K562 (cell line): Measurements from ENCODE around the gene PPM1G. TPM values are rescaled to one million over a fixed set of nuclear protein-coding genes. Genes with fewer than 3 reads are reported as not detected.
A peak's percentile ranks its signal among the peaks of the same experiment; 100 is the strongest.

Experiments
- ETV5 ChIP-seq: sonication (generic); formaldehyde crosslinking; IDR thresholded peaks from 2 replicates; pipeline ENCODE4 v1.4.0; 2020; ENCODE audit warnings: low read depth, mild to moderate bottlenecking, missing genetic modification reagents
- KDM1A ChIP-seq, 2 experiments: fragments of 450-650 bp; IDR thresholded peaks; 2 replicates each; pipeline ENCODE4 v1.6.1; 2016; ENCODE audit warnings: mild to moderate bottlenecking in 2 of 2
- NRF1 ChIP-seq, 2 experiments: fragments of 450-650 bp; IDR thresholded peaks in 1 of 2; conservative IDR thresholded peaks in 1 of 2; 2 replicates each; pipeline ENCODE4 v1.6.1; 2014; ENCODE audit warnings: mild to moderate bottlenecking in 2 of 2
- RBM14 ChIP-seq: fragments of 200-400 bp; formaldehyde crosslinking; IDR thresholded peaks from 2 replicates; pipeline ENCODE4 v1.6.1; 2018; ENCODE audit warnings: low read depth, mild to moderate bottlenecking, low read length, moderate library complexity, borderline replicate concordance; ENCODE audit not compliant: insufficient read depth
- SRSF1 ChIP-seq: fragments of 200-400 bp; formaldehyde crosslinking; IDR thresholded peaks from 2 replicates; pipeline ENCODE4 v1.6.1; 2017; ENCODE audit warnings: mild to moderate bottlenecking, low read depth, low read length, moderate library complexity
- TRIM24 ChIP-seq, 2 experiments: fragments of 450-650 bp; IDR thresholded peaks; 2 replicates each; pipeline ENCODE4 v1.6.1; 2016
- ZBTB17 ChIP-seq: fragments of 450-650 bp; formaldehyde crosslinking; IDR thresholded peaks from 2 replicates; pipeline ENCODE4 v1.4.0; 2020; ENCODE audit warnings: mild to moderate bottlenecking
- ZBTB7A ChIP-seq: IDR thresholded peaks from 2 replicates; pipeline ENCODE4 v1.6.1; 2011; ENCODE audit warnings: low read depth, mild to moderate bottlenecking, low read length, moderate library complexity, borderline replicate concordance; ENCODE audit not compliant: control insufficient read depth
- ZKSCAN1 ChIP-seq: fragments of 150-350 bp; IDR thresholded peaks from 2 replicates; pipeline ENCODE4 v1.6.1; 2016; ENCODE audit warnings: low read depth, low read length
- ZNF41 ChIP-seq: fragments of 250-450 bp; sonication (Bioruptor Pico); conservative IDR thresholded peaks from 2 replicates; pipeline ENCODE4 v1.4.0; 2020; ENCODE audit warnings: mild to moderate bottlenecking
- ZNF668 ChIP-seq: fragments of 250-450 bp; sonication (Bioruptor Pico); IDR thresholded peaks from 2 replicates; pipeline ENCODE4 v1.8.0; 2022; ENCODE audit warnings: mild to moderate bottlenecking, inconsistent platforms
- polyA plus RNA-seq, 8 experiments: library from polyadenylated mRNA; depleted of rRNA in 4 of 8; stranded (reverse) in 5 of 8; unstranded in 3 of 8; fragments of >200 nt; fragmentation: Nextera tagmentation in 2 of 8; fragmentation: Illumina TruSeq in 1 of 8; extraction: Ambion mirVana in 2 of 8; extraction: Trizol in 1 of 8; gene quantifications; 2 replicates each; pipeline versions ENCODE4 v1.2.1 to v1.2.3, GENCODE V29; 2011 to 2014; ENCODE audit warnings: inconsistent platforms in 1 of 8, missing spikeins in 1 of 8
- total RNA-seq, 7 experiments: library from RNA; depleted of rRNA in 6 of 7; stranded (reverse); fragments of >200 nt in 6 of 7; fragmentation: Illumina TruSeq in 2 of 7; extraction: Trizol in 2 of 7; gene quantifications; 2 replicates each; pipeline versions ENCODE4 v1.2.1 to v1.2.3, GENCODE V29; 2011 to 2021; ENCODE audit warnings: low replicate concordance in 1 of 7
- TF ChIP-seq, protein P1 (sequence below): fragments of 250-450 bp; sonication (Bioruptor Pico); IDR thresholded peaks from 2 replicates; pipeline ENCODE4 v1.9.0; 2021; ENCODE audit warnings: mild to moderate bottlenecking
- TF ChIP-seq, protein P2 (sequence below): sonication (generic); formaldehyde crosslinking; IDR thresholded peaks from 2 replicates; pipeline ENCODE4 v1.8.0; 2022; ENCODE audit warnings: mild to moderate bottlenecking, missing genetic modification reagents
- TF ChIP-seq, protein P3 (sequence below), 2 experiments: fragments of 450-650 bp in 1 of 2; sonication (generic) in 1 of 2; formaldehyde crosslinking in 1 of 2; IDR thresholded peaks; 2 replicates each; pipeline versions ENCODE4 v1.7.1 to v1.9.0; 2016 to 2022; ENCODE audit warnings: inconsistent platforms in 1 of 2, mild to moderate bottlenecking in 1 of 2, missing genetic modification reagents in 1 of 2
- TF ChIP-seq, protein P4 (sequence below), 2 experiments: IDR thresholded peaks in 1 of 2; conservative IDR thresholded peaks in 1 of 2; 2 replicates each; pipeline ENCODE4 v1.6.1; 2016; ENCODE audit warnings: low read depth in 2 of 2, mild to moderate bottlenecking in 1 of 2, missing compliant biosample characterization in 1 of 2, missing genetic modification characterization in 1 of 2, moderate library complexity in 1 of 2

PPM1G gene
- total and polyA plus RNA-seq, 9 of the 15 experiments (the other 6 are each of a cell fraction or from before 2014, with no cell fraction given) = 61.7 to 230 (median 153) TPM

DNA sequence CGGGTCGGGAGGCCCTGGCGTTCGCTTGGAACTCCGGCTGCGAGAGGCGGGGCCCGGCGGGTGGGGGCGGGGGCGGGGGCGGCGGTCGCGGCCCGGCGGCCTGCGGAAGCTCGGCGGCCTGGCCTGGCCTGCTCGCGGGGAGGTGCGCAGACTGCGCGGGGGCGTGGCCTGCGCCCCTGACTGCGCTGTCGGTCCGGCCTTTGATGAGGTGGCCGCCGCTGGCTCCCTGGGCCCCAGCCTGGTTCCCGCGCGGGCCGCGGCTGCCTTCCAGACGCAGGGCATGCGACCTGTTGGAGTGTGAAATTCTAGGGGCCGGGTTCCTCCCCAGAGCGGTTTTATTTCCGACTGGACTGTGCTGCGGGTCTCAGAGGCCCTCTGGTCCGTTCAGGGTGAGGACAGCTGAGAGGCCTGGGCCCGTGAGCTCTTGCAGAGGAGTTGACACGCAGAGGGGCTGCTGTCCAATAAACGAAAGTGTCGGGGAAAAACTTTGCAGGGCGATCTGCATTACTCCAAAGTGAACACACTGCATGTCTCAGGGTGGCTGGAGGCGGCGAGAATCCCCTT lies 19.7 kb upstream of the PPM1G start (continued):
- TF ChIP-seq SRSF1 (no peak), KDM1A (IDR thresholded peaks at IDR 0.05) (no peak), RBM14 (no peak), NRF1 (conservative IDR thresholded peaks at IDR 0.05 in 1 of 2, IDR thresholded peaks at IDR 0.05 in 1 of 2) (peak; percentile 91 to 92), ZBTB17 (CRISPR knock-in tag) (no peak), ETV5 (CRISPR knock-in tag) (no peak), ZKSCAN1 (no peak), ZNF668 (CRISPR knock-in tag) (no peak), TRIM24 (IDR thresholded peaks at IDR 0.05) (no peak), ZBTB7A (peak; percentile 81; the same call in 1 of the 2 replicates), ZNF41 (CRISPR knock-in tag) (no peak)
- TF ChIP-seq, protein P1, sequence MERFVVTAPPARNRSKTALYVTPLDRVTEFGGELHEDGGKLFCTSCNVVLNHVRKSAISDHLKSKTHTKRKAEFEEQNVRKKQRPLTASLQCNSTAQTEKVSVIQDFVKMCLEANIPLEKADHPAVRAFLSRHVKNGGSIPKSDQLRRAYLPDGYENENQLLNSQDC (CRISPR knock-in tag) = no peak
- TF ChIP-seq, protein P2, sequence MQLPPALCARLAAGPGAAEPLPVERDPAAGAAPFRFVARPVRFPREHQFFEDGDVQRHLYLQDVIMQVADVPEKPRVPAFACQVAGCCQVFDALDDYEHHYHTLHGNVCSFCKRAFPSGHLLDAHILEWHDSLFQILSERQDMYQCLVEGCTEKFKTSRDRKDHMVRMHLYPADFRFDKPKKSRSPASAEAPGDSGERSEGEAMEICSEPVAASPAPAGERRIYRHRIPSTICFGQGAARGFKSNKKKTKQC (CRISPR knock-in tag) = no peak
- TF ChIP-seq, protein P3, sequence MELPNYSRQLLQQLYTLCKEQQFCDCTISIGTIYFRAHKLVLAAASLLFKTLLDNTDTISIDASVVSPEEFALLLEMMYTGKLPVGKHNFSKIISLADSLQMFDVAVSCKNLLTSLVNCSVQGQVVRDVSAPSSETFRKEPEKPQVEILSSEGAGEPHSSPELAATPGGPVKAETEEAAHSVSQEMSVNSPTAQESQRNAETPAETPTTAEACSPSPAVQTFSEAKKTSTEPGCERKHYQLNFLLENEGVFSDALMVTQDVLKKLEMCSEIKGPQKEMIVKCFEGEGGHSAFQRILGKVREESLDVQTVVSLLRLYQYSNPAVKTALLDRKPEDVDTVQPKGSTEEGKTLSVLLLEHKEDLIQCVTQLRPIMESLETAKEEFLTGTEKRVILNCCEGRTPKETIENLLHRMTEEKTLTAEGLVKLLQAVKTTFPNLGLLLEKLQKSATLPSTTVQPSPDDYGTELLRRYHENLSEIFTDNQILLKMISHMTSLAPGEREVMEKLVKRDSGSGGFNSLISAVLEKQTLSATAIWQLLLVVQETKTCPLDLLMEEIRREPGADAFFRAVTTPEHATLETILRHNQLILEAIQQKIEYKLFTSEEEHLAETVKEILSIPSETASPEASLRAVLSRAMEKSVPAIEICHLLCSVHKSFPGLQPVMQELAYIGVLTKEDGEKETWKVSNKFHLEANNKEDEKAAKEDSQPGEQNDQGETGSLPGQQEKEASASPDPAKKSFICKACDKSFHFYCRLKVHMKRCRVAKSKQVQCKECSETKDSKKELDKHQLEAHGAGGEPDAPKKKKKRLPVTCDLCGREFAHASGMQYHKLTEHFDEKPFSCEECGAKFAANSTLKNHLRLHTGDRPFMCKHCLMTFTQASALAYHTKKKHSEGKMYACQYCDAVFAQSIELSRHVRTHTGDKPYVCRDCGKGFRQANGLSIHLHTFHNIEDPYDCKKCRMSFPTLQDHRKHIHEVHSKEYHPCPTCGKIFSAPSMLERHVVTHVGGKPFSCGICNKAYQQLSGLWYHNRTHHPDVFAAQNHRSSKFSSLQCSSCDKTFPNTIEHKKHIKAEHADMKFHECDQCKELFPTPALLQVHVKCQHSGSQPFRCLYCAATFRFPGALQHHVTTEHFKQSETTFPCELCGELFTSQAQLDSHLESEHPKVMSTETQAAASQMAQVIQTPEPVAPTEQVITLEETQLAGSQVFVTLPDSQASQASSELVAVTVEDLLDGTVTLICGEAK (IDR thresholded peaks at IDR 0.05) = no peak
- TF ChIP-seq, protein P3 (CRISPR knock-in tag; IDR thresholded peaks at IDR 0.05) = no peak
- TF ChIP-seq, protein P4, sequence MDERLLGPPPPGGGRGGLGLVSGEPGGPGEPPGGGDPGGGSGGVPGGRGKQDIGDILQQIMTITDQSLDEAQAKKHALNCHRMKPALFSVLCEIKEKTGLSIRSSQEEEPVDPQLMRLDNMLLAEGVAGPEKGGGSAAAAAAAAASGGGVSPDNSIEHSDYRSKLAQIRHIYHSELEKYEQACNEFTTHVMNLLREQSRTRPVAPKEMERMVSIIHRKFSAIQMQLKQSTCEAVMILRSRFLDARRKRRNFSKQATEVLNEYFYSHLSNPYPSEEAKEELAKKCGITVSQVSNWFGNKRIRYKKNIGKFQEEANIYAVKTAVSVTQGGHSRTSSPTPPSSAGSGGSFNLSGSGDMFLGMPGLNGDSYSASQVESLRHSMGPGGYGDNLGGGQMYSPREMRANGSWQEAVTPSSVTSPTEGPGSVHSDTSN (CRISPR knock-in tag; IDR thresholded peaks at IDR 0.05; ENCODE audit: low read depth) = no peak
- TF ChIP-seq, protein P4 (tag; conservative IDR thresholded peaks at IDR 0.05; ENCODE audit: low read depth) = no peak
